Spleen (tissue), 7 donors: ENCODE data around the gene TMEM19.

Source experiments
- POLR2A ChIP-seq, 3 donors: fragments of 450-650 bp; IDR thresholded peaks; one replicate each; pipeline ENCODE4 v1.5.1; 2017; ENCODE audit warnings: antibody characterized with exemption in 3 of 3, mild to moderate bottlenecking in 1 of 3
- POLR2AphosphoS5 ChIP-seq, 3 donors: sonication (generic); formaldehyde crosslinking; IDR thresholded peaks; one replicate each; pipeline ENCODE4 v1.5.1; 2017; ENCODE audit warnings: antibody characterized with exemption in 3 of 3
- TF ChIP-seq, protein P1 (sequence below), 11 experiments: fragments of 200-600 bp in 7 of 11; fragments of 450-650 bp in 4 of 11; sonication (generic) in 4 of 11; IDR thresholded peaks in 8 of 11; conservative IDR thresholded peaks in 3 of 11; 1 replicate in 7 of 11; 2 replicates in 4 of 11; pipeline versions ENCODE4 v1.4.0 to v1.8.0; 2016 to 2021; ENCODE audit warnings: antibody characterized with exemption in 11 of 11, inconsistent platforms in 4 of 11, mild to moderate bottlenecking in 1 of 11
- donor health status: DM: no; HTN: no; CAD: no; lungs with moderate emphysema.
- donor health status: DM: no; HTN: no; CAD: no.
- donor health status: DM: no; HTN: no; CAD: no.

DNA sequence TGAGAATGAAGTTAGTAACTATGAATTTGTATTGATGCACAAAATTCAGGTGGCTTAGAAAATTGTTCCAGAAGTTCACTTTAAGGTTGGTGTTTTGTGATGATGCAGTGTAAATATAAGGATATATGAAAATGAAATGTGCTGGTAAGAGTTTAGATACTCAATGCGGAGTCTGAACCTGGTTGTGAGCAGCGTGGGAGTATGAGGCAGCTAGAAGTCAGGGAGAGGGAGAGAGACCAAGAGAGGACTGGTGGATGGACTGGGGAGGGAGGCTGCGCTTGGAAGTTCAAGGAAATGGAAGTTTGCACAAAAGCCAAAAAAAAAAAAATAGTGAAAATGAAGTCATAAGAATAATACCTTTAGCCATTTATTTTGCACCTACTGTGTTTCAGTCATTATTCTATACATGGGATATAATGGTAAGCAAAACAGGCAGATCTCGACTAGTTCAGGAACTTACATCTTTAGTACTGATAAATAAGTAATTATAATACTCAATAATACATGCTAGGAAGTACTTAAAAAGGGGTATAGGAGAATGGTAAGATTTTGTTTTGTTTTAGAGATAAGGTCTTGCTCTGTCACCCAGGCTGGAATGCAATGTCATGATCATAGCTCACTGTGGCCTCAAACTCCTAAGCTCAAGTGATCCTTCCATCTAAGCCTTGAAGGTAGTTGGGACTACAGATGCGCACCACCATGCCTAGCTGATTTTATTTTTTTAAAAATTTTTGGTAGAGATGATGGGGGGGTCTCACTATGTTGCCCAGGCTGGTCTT is 58.8 kb downstream of the TMEM19 start:
- TF ChIP-seq, protein P1, sequence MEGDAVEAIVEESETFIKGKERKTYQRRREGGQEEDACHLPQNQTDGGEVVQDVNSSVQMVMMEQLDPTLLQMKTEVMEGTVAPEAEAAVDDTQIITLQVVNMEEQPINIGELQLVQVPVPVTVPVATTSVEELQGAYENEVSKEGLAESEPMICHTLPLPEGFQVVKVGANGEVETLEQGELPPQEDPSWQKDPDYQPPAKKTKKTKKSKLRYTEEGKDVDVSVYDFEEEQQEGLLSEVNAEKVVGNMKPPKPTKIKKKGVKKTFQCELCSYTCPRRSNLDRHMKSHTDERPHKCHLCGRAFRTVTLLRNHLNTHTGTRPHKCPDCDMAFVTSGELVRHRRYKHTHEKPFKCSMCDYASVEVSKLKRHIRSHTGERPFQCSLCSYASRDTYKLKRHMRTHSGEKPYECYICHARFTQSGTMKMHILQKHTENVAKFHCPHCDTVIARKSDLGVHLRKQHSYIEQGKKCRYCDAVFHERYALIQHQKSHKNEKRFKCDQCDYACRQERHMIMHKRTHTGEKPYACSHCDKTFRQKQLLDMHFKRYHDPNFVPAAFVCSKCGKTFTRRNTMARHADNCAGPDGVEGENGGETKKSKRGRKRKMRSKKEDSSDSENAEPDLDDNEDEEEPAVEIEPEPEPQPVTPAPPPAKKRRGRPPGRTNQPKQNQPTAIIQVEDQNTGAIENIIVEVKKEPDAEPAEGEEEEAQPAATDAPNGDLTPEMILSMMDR (IDR thresholded peaks at IDR 0.05 in 8 of 11, conservative IDR thresholded peaks at IDR 0.05 in 3 of 11), result no peak
- TF ChIP-seq POLR2A (IDR thresholded peaks at IDR 0.05) (no peak), POLR2AphosphoS5 (IDR thresholded peaks at IDR 0.05) (no peak)
